Cortex of kidney (tissue), 1 donor: Measurements from ENCODE around the gene KMO.

ENCODE experiments used
- DNase-seq: peaks from one replicate; lab custom pipeline; 2025; lab: John Stamatoyannopoulos, UW

Gene KMO

GRCh38 chr1:241532162-241532531 is at the start of gene KMO:
Gene KMO (plus strand): TSS chr1:241532378. CDS start chr1:241532445, 67 bp downstream.
- DNase-seq, result no peak

DNA sequence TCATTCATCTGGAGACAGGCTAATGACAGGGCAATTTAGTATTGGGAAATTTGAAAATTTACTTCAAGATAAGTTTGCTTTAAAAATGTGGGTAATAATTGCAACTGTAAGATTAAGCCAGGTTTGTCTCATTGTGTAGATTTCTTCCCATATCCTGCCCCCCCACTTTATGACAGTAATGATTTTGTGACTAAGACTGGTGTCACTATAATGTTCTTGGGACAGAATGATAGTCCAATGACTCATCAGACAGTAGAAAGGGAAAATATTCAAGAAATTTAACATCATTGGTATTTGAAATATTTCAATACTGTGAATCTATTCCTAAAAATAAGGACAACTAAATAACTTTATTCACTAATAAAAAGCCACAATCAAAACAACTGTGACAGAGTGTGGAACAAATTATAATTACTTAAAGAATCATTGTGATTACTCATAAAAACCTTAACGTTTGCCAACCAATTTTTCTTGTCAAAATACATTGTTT is 49.4 kb upstream of the KMO start:
- DNase-seq, result no peak

DNA sequence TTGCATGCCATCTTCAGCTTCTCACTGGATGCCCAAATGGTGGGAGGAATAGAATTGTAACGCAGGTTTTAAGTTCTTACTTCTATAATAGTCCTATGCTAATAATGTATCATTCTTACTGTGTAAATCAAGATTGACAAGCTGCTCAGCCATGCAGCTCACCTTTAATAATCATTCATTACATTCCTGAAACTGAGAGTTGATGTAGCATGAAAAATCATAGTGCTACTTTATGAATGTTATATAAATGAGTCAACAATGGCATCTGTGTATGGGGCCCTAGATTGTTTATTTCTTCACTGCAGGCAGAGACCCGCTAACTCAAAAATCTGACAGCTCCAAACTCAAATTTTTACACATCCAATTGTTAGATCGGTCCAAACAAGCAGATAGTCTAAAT is 47.0 kb upstream of the KMO start:
- no peak for DNase-seq

DNA sequence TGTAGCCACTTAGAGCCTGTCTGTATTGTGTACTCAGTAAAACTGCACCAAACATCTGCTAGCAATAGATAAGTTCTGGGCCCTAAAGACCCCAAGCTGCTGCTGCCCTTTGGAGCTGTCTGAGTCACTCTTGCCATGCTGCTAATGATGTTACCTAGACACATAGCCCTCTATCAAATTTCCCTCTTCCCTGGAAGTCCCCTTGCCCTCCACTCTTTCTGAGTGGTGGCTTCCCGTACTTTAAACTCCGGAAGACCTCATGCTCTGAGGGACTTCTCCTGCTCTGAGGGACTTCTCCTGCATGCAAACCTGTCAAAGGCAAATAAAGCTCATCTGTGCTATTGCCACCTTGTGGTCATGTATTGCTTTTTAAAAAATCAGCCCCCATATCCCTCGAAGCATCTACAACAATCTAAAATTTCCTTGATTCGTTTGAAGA is 46.6 kb upstream of the KMO start:
- no peak for DNase-seq

GRCh38 chr1:241488739-241489138 is 43.4 kb upstream of the KMO start:
- DNase-seq, result no peak

GRCh38 chr1:241495741-241496140 is 36.4 kb upstream of the KMO start:
- no peak for DNase-seq

- DNase-seq, result no peak
Observed at GRCh38 chr1:241499910-241500309, 32.3 kb upstream of the KMO start.

DNA sequence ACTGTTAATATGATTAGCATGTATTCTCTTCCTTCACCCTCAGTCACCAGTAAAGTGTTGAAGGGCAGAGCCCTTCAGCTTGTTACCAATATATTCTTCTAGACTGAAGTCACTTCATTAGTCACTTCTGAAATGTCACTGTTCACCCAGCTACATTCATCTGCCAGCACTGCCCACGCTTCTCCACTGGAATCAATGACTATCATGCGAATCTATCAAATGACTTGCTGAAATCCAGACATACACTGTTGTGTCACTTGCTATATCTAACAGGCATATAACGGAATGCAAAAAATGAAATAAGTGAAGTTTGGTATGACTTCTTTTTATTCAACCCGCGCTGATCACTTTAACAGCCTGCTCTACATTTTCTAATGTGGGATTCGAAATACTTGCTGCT is 28.7 kb upstream of the KMO start:
- DNase-seq, result no peak

DNA sequence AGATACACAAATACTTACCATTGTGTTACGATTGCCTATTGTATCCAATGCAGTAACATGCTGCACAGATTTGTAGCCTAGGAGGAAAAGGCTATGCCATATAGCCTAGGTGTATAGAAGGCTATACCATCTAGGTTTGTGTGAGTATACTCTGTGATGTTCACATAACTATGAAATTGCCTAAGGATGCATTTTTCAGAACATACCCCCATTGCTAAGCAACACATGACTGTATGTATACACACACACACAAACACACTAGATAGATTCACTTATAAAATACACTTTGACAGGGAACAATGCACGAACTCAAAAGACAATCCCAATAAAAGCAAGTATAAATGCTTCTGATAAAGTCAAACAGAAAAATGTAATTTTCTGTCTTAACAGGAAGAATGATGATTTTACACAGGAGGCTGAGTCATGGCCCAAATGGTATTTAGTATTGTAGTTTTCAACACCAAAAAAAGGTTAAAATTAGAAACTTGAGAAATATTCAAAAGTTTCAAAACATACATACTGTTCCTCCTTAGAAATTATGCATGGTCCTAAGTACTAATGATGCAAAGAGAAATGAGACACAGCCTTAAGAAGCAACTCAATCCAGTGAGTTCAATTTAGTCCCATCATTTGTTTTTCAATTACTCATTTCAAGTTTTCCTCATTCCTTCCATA is 24.9 kb upstream of the KMO start:
- DNase-seq, result no peak

- no peak for DNase-seq
Observed at GRCh38 chr1:241513378-241513777, 18.8 kb upstream of the KMO start.

DNA sequence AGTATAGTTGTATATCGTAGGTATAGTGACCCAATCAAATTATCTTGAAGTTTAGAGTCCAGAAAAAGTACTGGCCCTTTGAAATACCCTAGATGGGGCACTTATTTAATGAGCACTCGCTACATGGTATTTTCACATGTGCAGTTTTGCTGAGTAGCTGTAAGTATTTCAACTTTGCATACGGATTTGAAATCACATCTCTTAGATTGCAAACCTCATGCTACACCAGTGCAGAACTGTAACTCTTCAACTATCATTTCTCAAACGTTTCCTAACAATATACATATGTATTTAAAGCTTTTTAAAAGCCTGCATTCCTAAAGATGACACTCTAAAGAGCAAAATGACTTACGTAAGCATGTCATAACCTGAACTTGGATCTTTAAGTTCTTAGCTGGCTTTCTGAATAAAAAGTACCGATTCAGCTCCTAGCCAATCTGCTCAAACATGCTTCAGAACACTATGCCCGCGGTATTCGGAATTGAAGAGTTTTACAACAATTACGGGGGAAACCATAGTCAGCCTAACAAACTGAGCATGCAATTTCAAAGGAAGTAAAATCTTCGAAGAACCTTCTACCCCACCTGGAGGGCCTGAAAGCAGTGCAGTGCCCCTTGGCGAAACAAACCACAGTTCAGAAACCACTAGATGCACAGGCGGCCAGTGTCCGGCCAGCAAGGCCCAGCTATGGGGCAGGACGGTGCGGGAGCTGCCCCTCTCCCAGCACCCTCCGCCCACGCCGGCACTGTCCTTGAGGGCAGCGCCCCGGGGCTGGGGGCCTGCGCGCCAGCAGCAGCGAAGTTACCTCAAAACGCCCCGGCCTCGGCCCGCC is 13.5 kb upstream of the KMO start:
- no peak for DNase-seq

DNA sequence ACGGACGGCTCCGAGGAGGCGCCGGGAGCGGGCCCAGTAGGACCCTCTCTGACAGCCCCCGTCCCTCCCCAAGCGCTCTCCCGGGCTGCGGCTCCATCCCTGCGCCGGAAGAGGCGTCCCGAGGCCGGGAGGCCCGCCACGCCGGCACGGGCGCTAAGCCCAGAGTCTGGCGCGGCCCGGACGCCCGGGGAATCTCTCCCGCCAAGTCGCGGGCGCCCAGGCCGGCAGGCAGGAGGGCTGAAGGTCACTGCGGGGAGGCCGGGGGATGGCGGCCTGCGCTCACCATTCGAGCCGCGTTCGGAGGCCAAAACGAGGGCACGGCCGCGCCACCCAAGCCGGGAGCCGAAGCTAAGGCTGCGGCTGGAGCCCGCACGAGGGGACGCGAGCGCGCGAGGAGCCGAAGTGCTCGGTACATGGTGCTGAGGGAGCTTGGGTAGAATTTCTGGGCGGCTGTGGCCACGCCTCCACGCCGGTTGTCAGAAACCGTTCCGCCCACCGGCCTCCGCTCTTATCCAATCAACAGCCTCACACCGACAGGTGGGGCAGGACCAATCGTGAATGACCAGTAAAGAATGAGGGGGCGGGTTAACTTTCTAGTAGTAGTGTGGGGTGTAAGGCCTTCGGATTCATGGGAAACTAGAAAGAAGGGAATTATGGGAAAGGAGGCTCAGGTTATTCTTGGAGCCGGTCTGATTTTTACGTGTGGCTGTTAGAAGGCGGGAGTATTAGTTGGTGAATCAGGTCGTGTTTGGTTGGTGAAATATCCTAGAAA is 12.7 kb upstream of the KMO start, which contains the start of gene FH:
Gene FH, minus strand, starts transcription at position 448 of the 772 bp plus-strand sequence. Its CDS starts 33 bp downstream, at position 415.
- DNase-seq, result peak; percentile 12

- no peak for DNase-seq
Observed at GRCh38 chr1:241520080-241520465, 12.1 kb upstream of the KMO start.

- no peak for DNase-seq
Observed at GRCh38 chr1:241521718-241522117, 10.5 kb upstream of the KMO start.

- DNase-seq, result no peak
Observed at GRCh38 chr1:241525026-241525425, 7.2 kb upstream of the KMO start.

- no peak for DNase-seq
Observed at GRCh38 chr1:241527146-241527545, 5.0 kb upstream of the KMO start.

DNA sequence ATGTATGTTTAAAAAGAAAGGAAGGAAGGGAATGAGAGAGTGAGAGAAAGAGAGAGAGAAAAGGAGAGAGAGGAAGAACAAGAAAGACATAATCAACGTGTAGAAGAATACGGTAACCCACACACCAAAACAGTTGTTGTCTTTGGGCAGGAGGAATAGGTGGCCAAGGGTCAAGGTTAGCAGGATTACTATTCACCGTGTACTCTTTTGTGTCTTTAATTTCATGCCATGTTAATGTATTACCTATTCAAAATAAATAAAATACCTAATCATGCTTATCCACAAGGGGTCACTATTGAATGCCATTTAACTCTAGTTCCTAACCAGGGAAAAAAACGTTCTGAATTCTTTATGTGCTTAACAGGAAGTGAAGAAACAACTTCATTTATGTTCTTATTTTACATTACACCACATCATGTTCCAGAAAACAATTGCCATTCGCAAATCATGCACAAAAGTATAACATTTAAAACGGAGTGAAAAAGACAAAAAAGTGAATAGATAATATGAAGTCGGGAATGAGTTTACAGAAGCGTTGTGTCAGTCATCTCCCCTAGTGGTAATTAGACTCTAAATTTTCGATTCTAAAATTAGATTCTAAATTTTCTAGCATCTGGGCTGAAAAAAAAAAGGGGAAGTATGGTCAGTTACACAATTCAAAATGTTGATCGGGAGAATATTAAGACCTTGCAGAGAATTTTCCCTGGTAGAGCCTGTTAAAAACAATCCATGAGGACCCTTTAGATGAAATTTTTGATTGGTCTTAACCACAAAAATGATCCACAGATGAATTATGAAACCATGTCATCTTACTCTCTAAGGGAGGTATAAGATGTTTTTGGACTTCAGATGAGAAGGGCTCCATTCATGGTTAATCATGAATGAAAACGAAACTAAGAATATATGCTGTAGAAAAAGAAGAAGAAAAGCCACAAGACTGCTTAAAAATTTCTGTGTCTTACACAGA is 700 bp upstream of the KMO start:
- DNase-seq, result no peak

DNA sequence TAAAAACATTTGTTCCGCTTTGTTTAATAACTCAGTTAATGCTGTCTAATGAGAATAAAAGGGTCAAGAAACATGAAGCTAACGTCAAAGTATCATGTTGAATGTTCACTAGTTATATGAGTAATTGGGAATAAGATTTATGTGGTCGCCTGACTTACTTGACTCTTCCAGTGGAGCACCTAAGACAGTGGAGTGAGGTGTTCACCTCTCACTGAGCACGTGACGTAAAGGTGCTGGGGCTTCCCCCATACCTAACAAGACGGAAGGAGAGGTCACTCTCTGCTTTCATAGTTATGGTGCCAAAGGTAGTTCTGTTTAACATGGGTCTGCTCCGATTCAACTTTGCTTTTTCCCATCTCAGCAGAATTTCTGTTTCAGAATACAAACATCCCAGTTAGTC is 686 bp downstream of the KMO start:
- DNase-seq, result no peak

GRCh38 chr1:241533326-241534115 is 1.3 kb downstream of the KMO start:
- DNase-seq, result no peak

GRCh38 chr1:241536304-241536703 is 4.1 kb downstream of the KMO start:
- no peak for DNase-seq
